Mesenchymal stem cell (in vitro differentiated cells and primary cell): Measurements from ENCODE around the gene NAE1.
"Not testable (repeated sequence)": the region's sequence is repeated elsewhere in the genome, so short reads cannot be mapped to it uniquely, and the experiment has no call there.

Source experiments
- DNase-seq: peaks from one replicate; pipeline ENCODE4 v3.0.0-alpha.2; 2013
- H2AFZ ChIP-seq: one replicate; pipeline ENCODE4 v1.6.1; 2013; ENCODE audit warnings: low read depth, mild to moderate bottlenecking, control low read depth, inconsistent platforms, low read length, moderate library complexity
- H2AK5ac ChIP-seq: 2 replicates; pipeline ENCODE4 v1.6.1; 2013; ENCODE audit warnings: low read length, moderate library complexity, mild to moderate bottlenecking, inconsistent platforms; ENCODE audit not compliant: severe bottlenecking
- H2BK120ac ChIP-seq: one replicate; pipeline ENCODE4 v1.6.1; 2013; ENCODE audit warnings: low read depth, mild to moderate bottlenecking, inconsistent platforms, low read length, moderate library complexity
- H2BK12ac ChIP-seq, 2 experiments: one replicate each; pipeline ENCODE4 v1.6.1; 2013; ENCODE audit warnings: inconsistent platforms in 2 of 2, low read length in 2 of 2, mild to moderate bottlenecking in 2 of 2, moderate library complexity in 2 of 2, control low read depth in 1 of 2
- H2BK15ac ChIP-seq: one replicate; pipeline ENCODE4 v1.6.1; 2013; ENCODE audit warnings: mild to moderate bottlenecking, low read depth, inconsistent platforms; ENCODE audit not compliant: poor library complexity, severe bottlenecking
- H2BK5ac ChIP-seq: 2 replicates; pipeline ENCODE4 v1.6.1; 2013; ENCODE audit warnings: low read depth, mild to moderate bottlenecking, low read length, control low read depth, inconsistent platforms; ENCODE audit not compliant: poor library complexity, severe bottlenecking
- H3K14ac ChIP-seq, 2 experiments: one replicate each; pipeline ENCODE4 v1.6.1; 2013; ENCODE audit warnings: inconsistent platforms in 2 of 2, low read length in 2 of 2, control low read depth in 1 of 2, mild to moderate bottlenecking in 1 of 2, moderate library complexity in 1 of 2
- H3K18ac ChIP-seq, 2 experiments: one replicate each; pipeline ENCODE4 v1.6.1; 2013; ENCODE audit warnings: inconsistent platforms in 2 of 2, low read length in 2 of 2, control low read depth in 1 of 2, low read depth in 1 of 2, mild to moderate bottlenecking in 1 of 2
- H3K23ac ChIP-seq, 2 experiments: one replicate each; pipeline ENCODE4 v1.6.1; 2013; ENCODE audit warnings: inconsistent platforms in 2 of 2, low read length in 2 of 2, mild to moderate bottlenecking in 2 of 2, moderate library complexity in 2 of 2, control low read depth in 1 of 2
- H3K27ac ChIP-seq: 2 replicates; pipeline ENCODE4 v1.5.1; 2013; ENCODE audit warnings: mild to moderate bottlenecking, moderate library complexity, low read length, control low read depth, inconsistent platforms; ENCODE audit not compliant: poor library complexity, severe bottlenecking
- H3K27me3 ChIP-seq, 2 experiments: 2 replicates each; pipeline versions ENCODE4 v1.6.1 to v1.7.0; 2013; ENCODE audit warnings: low read length in 2 of 2, mild to moderate bottlenecking in 2 of 2, moderate library complexity in 2 of 2, control low read depth in 1 of 2, inconsistent platforms in 1 of 2; ENCODE audit not compliant: control insufficient read depth in 1 of 2, insufficient read depth in 1 of 2
- H3K36me3 ChIP-seq, 2 experiments: 2 replicates each; pipeline versions ENCODE4 v1.6.1 to v1.7.0; 2013; ENCODE audit warnings: low read length in 2 of 2, control low read depth in 1 of 2, inconsistent platforms in 1 of 2, low read depth in 1 of 2, mild to moderate bottlenecking in 1 of 2; ENCODE audit not compliant: insufficient read depth in 2 of 2, control insufficient read depth in 1 of 2
- H3K4ac ChIP-seq, 2 experiments: one replicate each; pipeline ENCODE4 v1.6.1; 2013; ENCODE audit warnings: inconsistent platforms in 2 of 2, low read length in 2 of 2, mild to moderate bottlenecking in 2 of 2, moderate library complexity in 2 of 2, control low read depth in 1 of 2, low read depth in 1 of 2
- H3K4me1 ChIP-seq: 2 replicates; pipeline ENCODE4 v1.6.1; 2013; ENCODE audit warnings: low read depth, low read length, control low read depth; ENCODE audit not compliant: control insufficient read depth, insufficient read depth
- H3K4me2 ChIP-seq: 2 replicates; pipeline ENCODE4 v1.6.1; 2013; ENCODE audit warnings: low read length, mild to moderate bottlenecking, inconsistent platforms; ENCODE audit not compliant: poor library complexity, severe bottlenecking
- H3K4me3 ChIP-seq, 2 experiments: 2 replicates each; pipeline versions ENCODE4 v1.5.1 to v1.7.0; 2013; ENCODE audit warnings: low read length in 2 of 2, mild to moderate bottlenecking in 2 of 2, control low read depth in 1 of 2, low read depth in 1 of 2; ENCODE audit not compliant: insufficient read depth in 1 of 2
- H3K79me1 ChIP-seq: replicated peaks from 2 replicates; pipeline ENCODE4 v1.6.1; 2013; ENCODE audit warnings: mild to moderate bottlenecking, control low read depth, low read length, inconsistent platforms; ENCODE audit not compliant: poor library complexity, severe bottlenecking
- H3K9ac ChIP-seq: 2 replicates; pipeline ENCODE4 v1.7.0; 2013; ENCODE audit warnings: mild to moderate bottlenecking, low read length, moderate library complexity
- H3K9me3 ChIP-seq: 2 replicates; pipeline ENCODE4 v1.7.0; 2013; ENCODE audit warnings: mild to moderate bottlenecking, low read length; ENCODE audit not compliant: control insufficient read depth
- H4K8ac ChIP-seq: one replicate; pipeline ENCODE4 v1.6.1; 2013; ENCODE audit warnings: inconsistent platforms, mild to moderate bottlenecking, low read length, moderate library complexity
- H4K91ac ChIP-seq: one replicate; pipeline ENCODE4 v1.6.1; 2013; ENCODE audit warnings: mild to moderate bottlenecking, low read length, inconsistent platforms
- WGBS: methylation state at CpG from one replicate; pipeline ENCODE4 v1.1.7; 2013; ENCODE audit warnings: mixed read lengths; 5-methylcytosine and 5-hydroxymethylcytosine counted together

The NAE1 gene

GRCh38 chr16:66872943-66873684 is 42.3 kb upstream of the NAE1 start:
- Histone ChIP-seq H3K18ac (peak overlapping the region; percentile 37 to 92), H3K4me1 (peaks cover 16% of the 10 kb centered on the region), H3K9ac (peak overlapping the region; percentile 88), H3K14ac (peak overlapping the region in 1 of 2 experiments; percentile 53), H2AFZ (peak overlapping the region; percentile 91), H4K8ac (peak overlapping the region; percentile 73), H2BK120ac (peak overlapping the region; percentile 11), H3K79me1 (peaks cover 2% of the 10 kb centered on the region), H2AK5ac (no peak overlapping the region), H3K9me3 (no peaks in the 10 kb centered on the region), H2BK12ac (peak overlapping the region; percentile 9 to 87), H2BK5ac (peak overlapping the region; percentile 37), H3K4me2 (peak overlapping the region; percentile 64), H3K36me3 (no peaks in the 10 kb centered on the region), H3K23ac (no peak overlapping the region), H3K4ac (peak overlapping the region; percentile 36 to 81), H2BK15ac (no peak overlapping the region), H3K27ac (peak overlapping the region; percentile 93), H3K27me3 (no peaks in the 10 kb centered on the region), H4K91ac (peak overlapping the region; percentile 48), H3K4me3 (peak overlapping the region; percentile 45 to 85)
- 6% methylated on average over 39 of the region's 39 CpGs for WGBS
- peak; percentile 100 for DNase-seq

- whole genome bisulfite sequencing, result 72% methylated on average over 3 of the region's 4 CpGs
- peak; percentile 9 for DNase-seq
- no peak overlapping the region for H3K23ac ChIP-seq
- H2BK12ac ChIP-seq, result peak overlapping the region; percentile 9 to 87
- no peak overlapping the region for H2AK5ac ChIP-seq
- no peak overlapping the region for H2BK120ac ChIP-seq
- H4K91ac ChIP-seq, result no peak overlapping the region
- peak overlapping the region; percentile 72 for H3K27ac ChIP-seq
- H3K27me3 ChIP-seq, result no peaks in the 10 kb centered on the region
- peak overlapping the region; percentile 88 for H3K9ac ChIP-seq
- peak overlapping the region; percentile 64 for H3K4me2 ChIP-seq
- peak overlapping the region; percentile 4 to 92 for H3K18ac ChIP-seq
- peaks cover 2% of the 10 kb centered on the region for H3K79me1 ChIP-seq
- no peak overlapping the region for H2BK5ac ChIP-seq
- no peak overlapping the region for H3K4ac ChIP-seq
- peak overlapping the region in 1 of 2 experiments; percentile 53 for H3K14ac ChIP-seq
- no peak overlapping the region for H2BK15ac ChIP-seq
- H3K36me3 ChIP-seq, result no peaks in the 10 kb centered on the region
- H3K9me3 ChIP-seq, result no peaks in the 10 kb centered on the region
- H3K4me3 ChIP-seq, result peak overlapping the region; percentile 45 to 85
- H3K4me1 ChIP-seq, result peaks cover 15% of the 10 kb centered on the region
- H2AFZ ChIP-seq, result no peak overlapping the region
- H4K8ac ChIP-seq, result peak overlapping the region; percentile 71
Measured at GRCh38 chr16:66872559-66872942, 41.8 kb upstream of the NAE1 start.

- no peak overlapping the region for H4K8ac ChIP-seq
- no peak overlapping the region for H3K4me2 ChIP-seq
- no peak overlapping the region for H3K14ac ChIP-seq
- no peaks in the 10 kb centered on the region for H3K27me3 ChIP-seq
- H2BK12ac ChIP-seq, result peak overlapping the region in 1 of 2 experiments; percentile 79
- H3K18ac ChIP-seq, result no peak overlapping the region
- 86% methylated on average over 3 of the region's 3 CpGs for WGBS
- no peak for DNase-seq
- H2AFZ ChIP-seq, result no peak overlapping the region
- H3K4ac ChIP-seq, result no peak overlapping the region
- peak overlapping the region; percentile 11 for H2AK5ac ChIP-seq
- H2BK120ac ChIP-seq, result no peak overlapping the region
- H2BK15ac ChIP-seq, result no peak overlapping the region
- H3K9ac ChIP-seq, result no peak overlapping the region
- no peaks in the 10 kb centered on the region for H3K9me3 ChIP-seq
- H3K4me3 ChIP-seq, result no peak overlapping the region
- H3K36me3 ChIP-seq, result no peaks in the 10 kb centered on the region
- peaks cover 2% of the 10 kb centered on the region for H3K79me1 ChIP-seq
- no peak overlapping the region for H3K27ac ChIP-seq
- H4K91ac ChIP-seq, result no peak overlapping the region
- no peak overlapping the region for H3K23ac ChIP-seq
- H2BK5ac ChIP-seq, result no peak overlapping the region
- H3K4me1 ChIP-seq, result peaks cover 15% of the 10 kb centered on the region
Measured at GRCh38 chr16:66871840-66872239, 41.1 kb upstream of the NAE1 start.

- peaks cover 15% of the 10 kb centered on the region for H3K4me1 ChIP-seq
- not testable (repeated sequence) for H3K18ac ChIP-seq, H3K79me1 ChIP-seq, H3K4me2 ChIP-seq, H2BK12ac ChIP-seq, H3K9me3 ChIP-seq, H3K14ac ChIP-seq, H3K36me3 ChIP-seq, H2BK15ac ChIP-seq, DNase-seq, H3K4ac ChIP-seq, H3K27ac ChIP-seq, H2AK5ac ChIP-seq, H4K8ac ChIP-seq, H2AFZ ChIP-seq, H3K4me3 ChIP-seq, H3K23ac ChIP-seq, H4K91ac ChIP-seq, H3K27me3 ChIP-seq, H2BK5ac ChIP-seq, H2BK120ac ChIP-seq, H3K9ac ChIP-seq
- WGBS, result 92% methylated on average over 2 of the region's 2 CpGs
Measured at GRCh38 chr16:66871363-66871762, 40.6 kb upstream of the NAE1 start.
